WTC11 (cell line): Measurements from ENCODE around the gene C2orf92.

Source experiments
- SMAD3 ChIP-seq: sonication (generic); formaldehyde crosslinking; IDR thresholded peaks from 2 replicates; pipeline ENCODE4 v1.8.0; 2022; ENCODE audit warnings: missing genetic modification reagents, mild to moderate bottlenecking, borderline replicate concordance
- ZNF232 ChIP-seq: sonication (generic); formaldehyde crosslinking; IDR thresholded peaks from 2 replicates; pipeline ENCODE4 v1.8.0; 2022; ENCODE audit warnings: mild to moderate bottlenecking, missing genetic modification reagents
- TF ChIP-seq, protein P1 (sequence below): fragments of 200-600 bp; IDR thresholded peaks from 2 replicates; pipeline ENCODE4 v1.8.0; 2022; ENCODE audit warnings: antibody characterized with exemption

DNA sequence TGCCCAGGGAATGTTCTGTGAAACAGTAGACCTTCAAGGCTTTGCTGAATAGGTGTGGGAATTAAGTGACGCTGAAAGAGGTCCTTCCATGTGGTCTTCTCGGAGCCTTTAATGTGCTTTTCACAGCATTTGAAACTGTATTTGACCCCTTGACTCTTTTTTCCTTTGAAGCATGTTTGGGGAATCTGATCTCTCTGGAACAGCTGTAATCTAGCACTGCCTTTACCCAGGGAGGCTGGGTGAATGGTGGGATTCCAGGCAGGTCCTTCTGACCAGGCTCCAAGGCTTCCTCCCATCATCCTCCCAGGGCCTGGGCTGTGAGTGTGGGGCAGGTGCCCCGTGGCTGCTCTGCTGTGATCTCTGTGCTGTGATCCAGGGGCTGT is 48.1 kb downstream of the C2orf92 start:
- TF ChIP-seq, protein P1, sequence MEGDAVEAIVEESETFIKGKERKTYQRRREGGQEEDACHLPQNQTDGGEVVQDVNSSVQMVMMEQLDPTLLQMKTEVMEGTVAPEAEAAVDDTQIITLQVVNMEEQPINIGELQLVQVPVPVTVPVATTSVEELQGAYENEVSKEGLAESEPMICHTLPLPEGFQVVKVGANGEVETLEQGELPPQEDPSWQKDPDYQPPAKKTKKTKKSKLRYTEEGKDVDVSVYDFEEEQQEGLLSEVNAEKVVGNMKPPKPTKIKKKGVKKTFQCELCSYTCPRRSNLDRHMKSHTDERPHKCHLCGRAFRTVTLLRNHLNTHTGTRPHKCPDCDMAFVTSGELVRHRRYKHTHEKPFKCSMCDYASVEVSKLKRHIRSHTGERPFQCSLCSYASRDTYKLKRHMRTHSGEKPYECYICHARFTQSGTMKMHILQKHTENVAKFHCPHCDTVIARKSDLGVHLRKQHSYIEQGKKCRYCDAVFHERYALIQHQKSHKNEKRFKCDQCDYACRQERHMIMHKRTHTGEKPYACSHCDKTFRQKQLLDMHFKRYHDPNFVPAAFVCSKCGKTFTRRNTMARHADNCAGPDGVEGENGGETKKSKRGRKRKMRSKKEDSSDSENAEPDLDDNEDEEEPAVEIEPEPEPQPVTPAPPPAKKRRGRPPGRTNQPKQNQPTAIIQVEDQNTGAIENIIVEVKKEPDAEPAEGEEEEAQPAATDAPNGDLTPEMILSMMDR, result no peak
- TF ChIP-seq ZNF232 (CRISPR knock-in tag) (no peak), SMAD3 (CRISPR knock-in tag) (no peak)
